Dedifferentiated amniotic fluid mesenchymal stem cell (primary cell): ENCODE measurements around the gene LTF.
"Not testable (repeated sequence)": the region's sequence is repeated elsewhere in the genome, so short reads cannot be mapped to it uniquely, and the experiment has no call there.

Source experiments
- DNase-seq: peaks from one replicate; pipeline ENCODE4 v3.0.0-alpha.2; 2016; ENCODE audit errors: extremely low spot score

The LTF gene

DNA sequence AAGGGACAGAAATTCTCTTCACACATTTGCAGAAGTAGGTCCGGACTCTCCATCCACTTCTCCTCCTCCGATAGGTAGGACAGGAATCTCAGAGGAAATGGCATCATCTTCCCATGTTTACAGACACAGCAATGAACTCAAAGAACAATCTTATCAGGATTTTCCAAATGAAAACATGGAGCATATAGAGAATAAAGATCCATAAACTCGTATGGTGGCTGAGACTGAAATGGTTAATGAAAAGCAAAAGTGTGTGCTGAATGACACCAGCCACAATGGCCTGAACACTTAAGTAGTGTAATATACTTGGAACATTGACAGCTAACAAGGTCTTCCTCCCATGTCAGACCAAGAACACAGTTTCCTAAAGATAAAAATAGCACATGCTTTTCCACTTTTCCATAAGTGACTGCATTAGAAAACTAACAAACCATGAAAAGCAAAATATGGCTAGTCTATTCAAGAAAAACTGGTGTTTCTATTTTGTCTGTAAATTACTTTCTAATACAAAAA lies 51.9 kb downstream of the LTF start:
- DNase-seq: no peak

DNA sequence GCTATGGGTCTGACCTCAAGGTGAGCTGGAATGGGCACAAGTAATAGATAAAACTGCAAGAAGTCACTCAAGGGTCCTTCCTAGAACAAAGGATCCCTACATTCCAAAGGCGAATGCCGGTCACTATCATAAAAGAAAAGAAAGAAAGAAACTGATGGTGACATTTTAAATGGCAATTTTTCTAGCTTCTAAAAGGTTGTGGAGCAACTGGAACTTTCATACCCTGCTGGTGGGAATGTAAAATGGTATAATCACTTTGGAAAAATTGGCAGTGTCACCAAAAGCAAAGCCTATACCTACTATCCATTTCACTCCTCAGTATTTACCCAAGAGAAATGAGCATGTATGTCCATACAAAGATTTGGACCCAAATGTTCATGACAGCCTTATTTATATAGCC lies 53.4 kb downstream of the LTF start:
- DNase-seq: no peak

DNA sequence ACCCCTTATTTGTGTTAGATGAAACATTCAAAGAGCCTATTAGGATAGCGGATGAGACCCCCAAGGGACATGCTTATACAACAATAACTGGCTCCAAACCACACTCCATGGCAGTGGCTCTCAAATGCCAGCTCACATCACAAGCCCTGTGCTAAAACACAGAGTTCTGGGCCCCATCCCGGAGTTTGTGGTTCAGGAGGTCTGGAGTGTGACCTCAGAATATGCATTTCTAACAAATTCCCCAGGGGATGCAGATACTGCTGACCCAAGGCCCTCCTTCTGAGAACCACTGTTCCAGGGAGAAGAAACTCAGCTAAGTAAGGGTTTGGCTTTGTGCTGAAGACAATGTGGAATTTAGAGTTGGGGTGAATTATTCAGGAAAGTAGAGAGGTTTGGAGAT lies 54.0 kb downstream of the LTF start:
- no peak for DNase-seq

DNA sequence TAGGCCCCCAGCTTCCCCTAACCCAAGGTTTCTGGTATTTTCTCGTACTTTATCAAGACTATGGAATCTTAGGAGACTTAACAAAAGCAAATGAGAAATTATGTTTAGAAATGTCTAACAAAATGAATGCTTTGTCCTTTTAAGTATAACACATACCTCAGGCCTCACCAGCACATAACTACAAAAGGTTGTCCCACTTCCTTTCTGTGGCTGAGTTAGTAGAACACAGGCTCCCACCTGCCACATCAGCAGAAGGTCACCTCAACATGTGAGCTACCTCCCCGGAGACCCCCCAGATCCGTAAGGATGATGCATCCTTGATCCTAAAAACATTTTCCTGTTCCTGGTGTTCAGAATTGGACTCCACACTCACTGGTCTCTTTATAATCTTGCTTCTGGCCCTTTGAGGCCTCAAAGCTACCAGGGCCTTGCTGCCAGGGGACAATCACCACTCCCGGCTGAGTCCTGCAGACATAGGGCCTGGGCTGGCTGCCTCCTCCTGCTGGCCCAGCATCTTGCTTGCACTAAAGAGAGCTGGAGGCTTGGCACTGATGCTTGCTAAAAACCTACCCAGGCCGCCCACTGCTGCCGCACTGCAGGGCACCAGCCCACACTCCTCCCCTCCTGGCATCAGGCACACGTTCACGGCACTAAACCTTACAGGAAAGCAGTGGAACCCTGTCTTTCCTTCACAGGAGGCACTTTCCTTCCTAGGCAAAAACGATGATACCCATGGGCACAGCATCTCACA lies 54.8 kb downstream of the LTF start:
- no peak for DNase-seq

DNA sequence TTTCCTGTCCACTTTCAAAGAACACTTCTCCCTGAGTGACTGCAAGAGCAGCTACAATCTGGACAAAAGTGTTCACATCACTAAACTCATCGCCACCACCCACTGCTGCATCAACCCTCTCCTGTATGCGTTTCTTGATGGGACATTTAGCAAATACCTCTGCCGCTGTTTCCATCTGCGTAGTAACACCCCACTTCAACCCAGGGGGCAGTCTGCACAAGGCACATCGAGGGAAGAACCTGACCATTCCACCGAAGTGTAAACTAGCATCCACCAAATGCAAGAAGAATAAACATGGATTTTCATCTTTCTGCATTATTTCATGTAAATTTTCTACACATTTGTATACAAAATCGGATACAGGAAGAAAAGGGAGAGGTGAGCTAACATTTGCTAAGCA lies 55.9 kb downstream of the LTF start:
- no peak for DNase-seq

DNA sequence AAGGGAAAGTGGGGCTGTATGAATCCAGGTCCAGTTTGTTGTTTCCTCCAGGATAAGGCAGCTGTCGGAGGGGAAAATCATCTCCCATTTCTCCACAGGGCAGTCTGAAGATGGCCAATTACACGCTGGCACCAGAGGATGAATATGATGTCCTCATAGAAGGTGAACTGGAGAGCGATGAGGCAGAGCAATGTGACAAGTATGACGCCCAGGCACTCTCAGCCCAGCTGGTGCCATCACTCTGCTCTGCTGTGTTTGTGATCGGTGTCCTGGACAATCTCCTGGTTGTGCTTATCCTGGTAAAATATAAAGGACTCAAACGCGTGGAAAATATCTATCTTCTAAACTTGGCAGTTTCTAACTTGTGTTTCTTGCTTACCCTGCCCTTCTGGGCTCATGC lies 56.7 kb downstream of the LTF start:
- no peak for DNase-seq

DNA sequence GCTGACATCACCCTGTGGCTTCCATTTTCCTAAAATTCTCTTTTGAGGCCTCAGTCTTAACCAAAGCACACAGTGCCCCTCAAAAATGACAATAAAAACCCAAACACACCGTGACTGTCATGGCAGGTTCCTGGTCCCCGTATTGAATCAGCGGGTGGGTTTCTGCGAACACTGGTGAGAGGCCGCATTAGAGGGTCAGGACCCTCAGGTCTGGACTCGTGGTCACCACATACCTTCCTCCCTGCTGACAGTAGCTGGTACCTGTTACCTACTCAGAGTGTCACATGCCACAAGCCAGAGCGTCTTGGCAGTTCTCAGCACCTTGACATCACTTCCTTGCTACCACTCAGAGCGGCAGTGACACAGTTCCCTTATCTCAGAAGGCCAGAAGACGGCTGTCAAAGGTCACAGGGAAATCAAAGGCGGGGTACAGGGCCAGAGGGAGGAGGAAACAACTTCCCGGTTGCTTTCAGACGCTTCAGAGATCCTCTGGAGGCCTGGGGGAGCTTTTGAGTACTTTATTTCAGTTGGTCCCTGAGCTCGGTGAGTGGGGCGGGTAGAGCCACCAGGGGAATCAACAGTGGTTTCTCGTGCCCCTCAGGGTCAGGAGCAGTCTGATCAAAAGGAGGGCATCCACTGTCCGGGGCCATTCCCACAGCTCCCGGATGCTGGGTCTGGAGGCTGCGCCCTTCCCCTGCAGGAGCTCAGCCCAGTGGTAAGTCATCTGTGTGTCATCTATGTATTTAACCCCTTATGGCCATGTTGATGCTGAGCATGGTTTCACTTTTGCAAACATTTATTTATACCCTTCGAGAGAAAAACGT lies 57.7 kb downstream of the LTF start, which contains the start of the genes CCR5AS and CCRL2:
CCR5AS (minus strand) TSS at position 279 of the 824 bp plus-strand sequence.
CCRL2 (plus strand) TSS at position 472 of the 824 bp plus-strand sequence. CDS start 821 bp downstream, outside the sequence.
- DNase-seq: no peak

DNA sequence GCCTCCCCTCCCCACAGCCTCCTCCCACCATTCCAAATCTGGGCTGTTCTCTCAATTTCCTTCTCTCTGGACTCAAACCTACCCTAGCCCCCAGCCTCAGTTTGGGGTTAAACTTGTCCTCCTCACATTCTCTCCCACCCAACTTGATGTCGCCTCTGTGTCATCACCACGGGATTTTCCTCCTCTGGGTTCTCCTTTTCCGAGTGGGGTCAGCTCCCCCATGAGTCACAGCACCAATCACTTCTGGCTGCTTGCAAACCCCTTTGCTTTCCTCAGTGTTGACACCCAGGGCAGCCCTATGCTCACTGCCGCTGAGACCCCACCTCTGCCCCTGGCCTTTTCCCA lies 58.3 kb downstream of the LTF start:
- DNase-seq: no peak

DNA sequence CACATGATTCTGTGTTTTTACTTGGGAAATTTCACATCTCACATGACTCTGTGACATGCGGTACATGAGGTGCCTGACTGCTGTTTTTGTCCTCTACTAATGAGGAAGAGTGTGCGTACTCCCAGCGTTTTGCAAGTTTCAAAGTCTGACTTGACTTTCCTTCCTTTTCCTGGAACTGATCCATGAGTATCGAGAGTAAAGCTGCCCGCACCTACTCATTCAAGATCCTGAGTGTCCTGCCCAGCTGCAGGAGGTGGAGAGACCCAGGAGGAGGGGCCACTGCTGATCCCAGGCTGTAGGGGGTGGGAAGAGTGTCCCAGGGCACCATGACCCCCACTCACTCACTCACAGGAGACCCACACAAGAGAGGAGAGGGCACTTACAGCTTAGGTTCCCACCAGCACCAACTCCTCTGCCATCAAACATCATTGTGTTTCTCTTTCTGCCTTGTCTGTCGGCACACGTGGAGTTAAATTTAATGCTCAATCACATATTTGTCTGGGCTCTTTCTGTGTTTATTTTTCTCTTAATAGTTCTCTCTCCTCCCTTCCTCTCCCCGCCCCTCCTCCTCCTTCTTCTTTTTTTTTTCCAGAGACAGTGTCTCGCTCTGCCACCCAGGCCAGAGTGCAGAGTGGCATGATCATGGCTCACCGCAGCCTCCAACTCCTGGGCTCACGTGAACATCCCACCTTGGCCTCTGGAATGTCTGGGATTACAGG lies 59.2 kb downstream of the LTF start:
- DNase-seq: no peak

DNA sequence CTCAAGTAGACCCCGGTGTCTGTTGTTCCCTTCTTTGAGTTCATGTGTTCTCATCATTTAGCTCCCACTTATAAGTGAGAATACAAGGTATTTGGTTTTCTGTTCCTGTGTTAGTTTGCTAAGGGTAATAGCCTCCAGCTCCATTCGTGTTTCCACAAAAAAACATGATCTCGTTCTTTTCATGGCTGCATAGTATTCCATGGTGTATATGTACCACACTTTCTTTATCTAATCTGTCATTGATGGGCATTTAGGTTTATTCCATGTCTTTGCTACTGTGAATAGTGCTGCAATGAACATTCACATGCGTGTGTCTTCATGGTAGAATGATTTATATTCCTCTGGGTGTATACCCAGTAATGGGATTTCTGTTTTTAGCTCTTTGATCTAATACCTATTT lies 61.8 kb downstream of the LTF start:
- DNase-seq: not testable (repeated sequence)

DNA sequence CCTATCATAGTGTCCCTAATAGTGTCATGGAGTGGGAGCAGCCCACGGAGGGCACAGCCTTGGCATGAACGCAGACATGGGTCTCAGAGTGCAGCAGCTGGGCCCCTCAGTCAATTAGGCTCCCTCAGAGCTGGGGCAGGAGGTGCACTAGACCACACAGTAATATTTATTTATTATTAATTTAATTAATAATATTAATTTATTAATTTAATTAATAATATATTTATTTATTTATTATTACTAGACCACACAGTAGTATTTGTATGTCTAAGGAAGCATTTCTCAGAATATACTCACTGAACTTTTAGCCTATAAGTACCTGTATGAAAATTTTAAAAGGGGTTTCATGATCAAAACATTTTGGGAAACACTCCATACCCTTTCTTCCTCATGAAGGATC lies 63.1 kb downstream of the LTF start:
- DNase-seq: no peak

DNA sequence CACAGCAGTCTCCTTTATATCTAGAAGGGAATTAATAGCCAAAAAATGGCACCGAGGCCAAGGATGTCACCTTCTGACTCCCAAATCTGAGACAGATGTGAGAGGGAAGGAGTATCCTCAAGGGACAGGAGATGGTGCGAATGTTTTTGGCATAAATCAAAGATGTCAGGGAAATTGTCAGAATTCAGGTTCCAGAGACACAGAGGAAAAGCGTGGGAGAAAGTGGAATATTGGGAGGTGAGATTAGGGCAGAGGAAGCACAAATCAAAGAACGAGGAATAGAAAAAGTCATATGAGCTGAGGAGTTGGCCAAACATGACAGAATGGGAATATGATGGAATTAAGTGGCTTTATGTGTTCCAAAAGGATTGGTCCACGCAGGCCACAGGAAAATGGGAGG lies 63.9 kb downstream of the LTF start:
- DNase-seq: no peak

DNA sequence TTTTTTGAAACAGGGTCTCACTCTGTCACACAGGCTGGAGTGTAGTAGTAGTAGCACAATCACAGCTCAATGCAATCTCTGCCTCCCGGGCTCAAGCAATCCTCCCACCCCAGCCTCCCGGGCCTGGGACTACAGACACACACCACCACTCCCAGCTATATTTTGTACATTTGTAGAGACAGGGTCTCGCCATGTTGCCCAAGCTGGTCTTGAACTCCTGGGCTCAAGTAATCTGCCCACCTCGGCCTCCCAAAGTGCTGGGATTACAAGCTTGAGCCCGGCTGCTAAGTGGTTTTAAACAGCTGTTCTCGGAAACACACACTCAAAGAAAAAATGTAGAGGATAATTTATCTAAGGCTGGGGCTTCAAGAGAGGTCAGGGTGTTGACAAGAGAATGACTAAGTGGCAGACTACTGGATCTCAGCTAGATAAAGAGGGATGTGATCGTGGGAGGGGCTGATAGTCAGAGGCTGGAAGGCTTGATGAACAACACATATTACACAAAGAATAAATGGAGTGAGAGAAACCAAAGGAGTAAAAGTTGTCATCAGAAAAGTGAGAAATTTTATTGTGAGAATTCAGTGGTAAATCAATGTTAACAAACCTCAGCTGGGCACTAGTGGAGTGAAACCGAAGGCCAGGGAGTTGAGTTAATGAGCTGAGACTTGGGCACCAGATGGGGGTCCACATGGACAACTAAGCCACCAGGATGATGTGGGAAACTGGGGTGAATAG lies 64.5 kb downstream of the LTF start:
- DNase-seq: no peak

DNA sequence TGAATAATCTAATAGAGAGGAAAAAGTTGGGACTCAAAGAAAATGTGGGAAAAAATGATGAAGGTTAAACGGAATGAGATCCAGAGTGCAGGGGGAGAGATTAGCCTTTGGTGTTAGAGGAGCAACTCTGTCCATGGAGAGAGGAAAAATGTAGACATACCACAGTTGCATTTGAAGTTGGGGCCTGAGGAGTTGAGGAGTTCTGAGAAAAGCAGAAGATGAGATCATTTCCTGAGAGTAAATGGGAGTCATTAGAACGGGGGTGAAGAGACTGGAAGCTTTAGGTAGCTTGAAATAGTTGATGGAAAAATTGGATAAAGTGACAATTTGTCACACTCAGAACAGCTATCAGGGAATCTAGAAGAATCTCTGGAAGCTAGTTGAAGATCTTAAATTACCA lies 65.1 kb downstream of the LTF start:
- DNase-seq: no peak

DNA sequence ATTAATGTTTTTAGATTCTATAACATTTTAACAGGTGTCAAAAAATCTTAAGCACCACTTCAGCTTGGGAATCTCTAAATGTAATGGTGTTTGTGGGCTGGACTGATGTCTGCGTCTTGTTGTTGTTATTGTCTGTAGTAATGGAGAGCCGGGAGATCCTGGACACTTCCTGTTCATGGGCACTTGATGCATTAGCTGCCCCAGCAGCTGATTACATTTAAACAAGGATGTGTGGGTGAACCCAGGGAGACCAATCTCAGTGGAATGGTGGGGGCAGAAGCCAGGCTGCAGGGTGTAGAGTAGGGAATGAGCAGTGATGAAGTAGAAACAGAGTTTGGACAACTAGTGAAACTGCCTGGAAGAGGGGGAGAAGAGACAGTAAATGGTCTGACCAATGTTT lies 65.6 kb downstream of the LTF start:
- DNase-seq: no peak

DNA sequence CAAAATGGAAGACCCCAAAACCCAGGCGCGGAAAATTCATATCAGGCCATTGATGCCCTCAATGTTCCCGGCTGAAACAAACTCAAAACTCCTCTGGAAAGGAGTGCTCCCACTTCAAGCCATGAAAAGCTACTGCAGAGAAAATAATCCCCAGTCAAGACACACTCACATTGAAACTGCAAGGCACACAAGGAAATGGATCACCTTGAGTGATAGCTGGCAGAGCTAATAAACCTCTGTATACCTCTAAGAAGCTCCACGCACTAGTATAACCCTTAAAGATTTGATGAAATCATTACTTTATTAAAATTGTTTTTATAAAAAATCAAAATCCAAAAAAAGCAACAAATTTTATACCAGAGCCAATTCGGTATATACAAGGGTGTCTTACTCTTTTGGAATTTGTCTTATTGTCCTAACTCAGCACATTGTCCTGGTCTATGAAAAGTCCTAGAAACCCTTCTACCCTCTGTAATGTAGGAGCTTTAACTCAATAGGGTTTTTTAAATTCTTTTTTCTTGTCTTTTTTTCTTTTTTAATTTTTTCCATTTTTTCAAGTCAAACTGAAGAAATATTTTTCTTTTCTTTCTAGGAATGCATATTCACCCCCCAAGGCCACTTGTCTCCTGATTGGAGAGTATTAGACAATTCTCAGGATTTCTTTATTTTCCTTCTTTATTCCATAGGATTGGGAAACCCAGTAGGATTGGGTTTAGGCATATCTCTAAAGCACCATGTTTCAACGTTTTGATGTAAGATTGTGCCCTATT lies 66.3 kb downstream of the LTF start:
- no peak for DNase-seq

DNA sequence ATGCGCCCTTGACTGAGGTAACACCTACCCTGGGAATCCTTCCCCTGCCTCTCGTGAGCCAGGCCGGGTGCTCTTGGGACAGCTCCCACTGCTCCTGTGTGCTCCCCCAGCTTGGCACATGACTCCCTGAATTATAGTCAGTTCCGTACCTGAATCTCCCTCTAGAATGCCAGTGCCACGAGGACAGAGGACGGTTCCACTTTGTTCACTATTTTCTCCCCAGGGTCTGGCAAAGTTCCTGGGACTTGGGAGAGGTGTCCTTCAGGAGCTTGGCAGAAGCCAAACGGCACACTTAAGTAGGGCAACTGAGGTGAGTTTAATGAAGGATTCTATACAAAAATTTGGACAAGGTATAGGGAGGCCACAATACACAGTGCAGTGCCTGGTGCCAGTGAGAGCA lies 67.6 kb downstream of the LTF start:
- no peak for DNase-seq

DNA sequence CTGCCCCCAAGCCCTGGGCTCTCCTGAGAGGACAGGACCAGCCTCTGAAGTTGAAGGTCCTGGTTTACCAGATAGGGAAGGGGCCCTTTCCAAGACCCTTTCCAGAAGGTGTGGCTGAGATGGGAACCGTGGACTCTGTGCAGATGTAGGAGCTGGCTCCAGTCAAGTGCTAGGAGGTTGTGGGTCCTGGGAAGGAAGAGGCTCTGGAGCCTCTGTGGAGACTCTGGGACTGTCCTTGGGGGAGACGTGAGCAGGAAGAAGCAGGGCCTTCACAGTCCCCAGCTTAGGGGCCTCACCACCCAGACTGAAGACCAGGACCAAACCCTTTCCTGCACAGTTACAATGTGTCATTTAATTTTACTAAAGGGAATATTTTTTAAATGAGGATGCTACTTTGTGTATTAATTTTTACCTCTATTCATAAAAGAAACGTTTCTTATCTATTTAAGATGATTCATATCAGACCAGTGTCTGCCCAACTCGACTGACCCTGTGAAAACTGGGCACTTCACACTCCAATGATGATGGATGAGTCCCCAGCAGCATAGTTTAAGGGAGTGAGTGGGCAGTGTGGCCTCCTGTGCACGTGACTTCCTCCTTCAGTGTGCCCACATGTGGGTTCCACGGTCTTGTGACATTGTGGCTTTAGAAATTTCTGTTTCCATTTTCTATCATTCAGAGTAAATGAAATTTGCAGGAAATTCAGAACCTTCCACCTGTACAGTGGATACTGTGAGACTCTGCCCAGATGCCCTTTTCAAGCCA lies 68.8 kb downstream of the LTF start:
- DNase-seq: no peak

DNA sequence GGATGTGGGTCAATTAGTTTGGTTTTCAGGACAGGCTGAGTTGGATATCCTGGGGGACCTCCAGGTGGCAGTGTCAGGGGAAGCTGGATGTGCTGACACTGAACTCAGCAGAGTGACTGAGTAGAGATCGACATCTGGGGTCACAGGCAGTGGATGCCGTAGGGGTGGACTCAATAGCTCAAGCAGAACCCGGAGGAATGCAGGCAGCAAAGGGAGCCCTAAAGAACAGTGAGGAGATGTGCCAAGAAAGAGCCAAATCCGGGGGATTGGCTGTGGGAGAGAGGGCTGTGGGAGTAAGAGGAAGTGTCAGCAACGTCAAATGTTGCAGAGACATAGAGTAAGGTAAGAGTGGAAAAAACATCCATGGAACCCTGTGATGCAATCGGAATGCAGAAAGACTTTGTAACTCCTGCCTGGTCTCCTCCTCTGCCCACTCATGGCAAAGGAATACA lies 69.5 kb downstream of the LTF start:
- DNase-seq: no peak
